Retinal pigment epithelial cell (primary cell): ENCODE measurements around the gene TCEAL1.

Source experiments
- DNase-seq: peaks from one replicate; pipeline ENCODE4 v3.0.0-alpha.2; 2010; ENCODE audit warnings: low read depth
- H3K4me3 ChIP-seq: 2 replicates; pipeline ENCODE4 v1.5.1; 2011; ENCODE audit warnings: mild to moderate bottlenecking, low read length, control low read depth, moderate library complexity
- CTCF ChIP-seq: conservative IDR thresholded peaks from 2 replicates; pipeline ENCODE4 v1.5.1; 2011; ENCODE audit warnings: low read depth, low read length, control low read depth, inconsistent platforms

The TCEAL1 gene

GRCh38 chrX:103616676-103617186 lies 12.0 kb upstream of the TCEAL1 start:
- DNase-seq = no peak
- no peak for TF ChIP-seq CTCF
- H3K4me3 ChIP-seq = no peak overlapping the region

GRCh38 chrX:103624111-103624510 lies 4.7 kb upstream of the TCEAL1 start:
- DNase-seq = no peak
- H3K4me3 ChIP-seq = no peak overlapping the region
- TF ChIP-seq CTCF = no peak

- DNase-seq = no peak
- no peak for TF ChIP-seq CTCF
- H3K4me3 ChIP-seq = no peak overlapping the region
Observed at GRCh38 chrX:103626855-103627254, 1.9 kb upstream of the TCEAL1 start.

GRCh38 chrX:103629318-103630170 lies 769 bp downstream of the TCEAL1 start:
- TF ChIP-seq CTCF = peak; percentile 64
- peak overlapping the region; percentile 74 for H3K4me3 ChIP-seq
- DNase-seq = no peak

- TF ChIP-seq CTCF = no peak
- H3K4me3 ChIP-seq = peak overlapping the region; percentile 74
- no peak for DNase-seq
Observed at GRCh38 chrX:103630171-103630511, 1.4 kb downstream of the TCEAL1 start.

- no peak for TF ChIP-seq CTCF
- DNase-seq = no peak
- H3K4me3 ChIP-seq = no peak overlapping the region
Observed at GRCh38 chrX:103631145-103631544, 2.4 kb downstream of the TCEAL1 start.

- no peak overlapping the region for H3K4me3 ChIP-seq
- DNase-seq = no peak
- no peak for TF ChIP-seq CTCF
Observed at GRCh38 chrX:103635436-103635835, 6.7 kb downstream of the TCEAL1 start.
